ENCODE data around the gene LPA. TPM values are rescaled to one million over a fixed set of nuclear protein-coding genes. Genes with fewer than 3 reads are reported as not detected.

LPA gene
- total and polyA plus RNA-seq, 9 donors, result 0.06 to 0.10 (median 0.08) TPM; not detected in 5

DNA sequence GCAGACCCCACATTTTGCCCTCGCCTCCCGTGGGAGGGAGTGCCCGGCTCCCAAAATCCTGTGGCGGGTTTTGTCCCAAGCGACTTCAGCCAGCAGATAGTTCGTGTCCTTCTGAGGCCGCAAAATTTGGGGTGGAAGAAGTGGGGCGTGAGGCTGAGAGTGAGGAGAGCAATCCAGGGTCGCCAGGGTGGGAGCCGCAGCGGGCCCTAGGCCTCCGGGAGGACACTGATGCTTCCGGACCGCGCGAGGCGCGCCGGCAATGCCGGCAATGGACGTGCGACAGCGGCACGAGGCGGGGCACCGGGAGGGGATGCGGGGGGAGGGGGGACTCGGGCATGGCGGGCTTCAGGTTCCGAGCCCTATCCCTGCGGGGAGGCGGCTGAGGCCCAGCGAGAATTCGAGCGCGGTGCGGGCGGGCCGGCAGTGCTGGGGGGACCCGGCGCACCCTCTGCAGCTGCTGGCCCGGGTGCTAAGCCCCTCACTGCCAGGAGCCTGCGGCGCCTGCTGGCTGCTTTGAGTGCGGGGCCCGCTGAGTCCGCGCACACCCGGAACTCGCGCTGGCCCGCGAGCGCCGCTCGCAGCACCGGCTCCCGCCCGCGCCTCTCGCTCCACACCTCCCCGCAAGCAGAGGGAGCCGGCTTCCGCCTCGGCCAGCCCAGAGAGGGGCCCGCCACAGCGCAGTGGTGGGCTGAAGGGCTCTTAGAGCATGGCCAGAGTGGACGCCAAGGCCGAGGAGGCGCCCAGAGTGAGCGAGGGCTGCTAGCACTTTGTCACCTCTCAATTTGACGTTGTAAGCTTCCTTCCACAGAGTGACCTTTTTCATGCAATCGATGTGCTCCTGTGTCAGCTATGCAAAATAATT lies 143.8 kb downstream of the LPA start:
- H3K27me3 ChIP-seq (ENCODE audit: control insufficient read depth, insufficient read depth, low read length), result no peaks in the 10 kb centered on the region
- H3K9me3 ChIP-seq (replicated peaks; ENCODE audit: control insufficient read depth, low read depth, low read length), result no peaks in the 10 kb centered on the region
- no peaks in the 10 kb centered on the region for H3K36me3 ChIP-seq (ENCODE audit: control insufficient read depth, insufficient read depth, low read length)
- H3K4me3 ChIP-seq (ENCODE audit: low read length), result peak overlapping the region; percentile 63
- under 1% methylated on average over 73 of the region's 73 CpGs for whole genome bisulfite sequencing (ENCODE audit: insufficient coverage)
- peak overlapping the region; percentile 47 for H3K27ac ChIP-seq (ENCODE audit: low read length)
- peak; percentile 76 for DNase-seq
- no peaks in the 10 kb centered on the region for H3K4me1 ChIP-seq (ENCODE audit: control insufficient read depth, insufficient read depth, low read length)

GRCh38 chr6:160519603-160520042 lies 144.5 kb downstream of the LPA start:
- WGBS (ENCODE audit: insufficient coverage), result 12% methylated on average over 5 of the region's 8 CpGs
- no peak overlapping the region for H3K27ac ChIP-seq (ENCODE audit: low read length)

GRCh38 chr6:160519133-160519532 lies 144.9 kb downstream of the LPA start:
- no peak for DNase-seq
- no CpG with 5 or more reads among the region's 4 CpGs for WGBS (ENCODE audit: insufficient coverage)
- H3K27ac ChIP-seq (ENCODE audit: low read length), result no peak overlapping the region
- H3K36me3 ChIP-seq (ENCODE audit: control insufficient read depth, insufficient read depth, low read length), result no peaks in the 10 kb centered on the region
- H3K4me1 ChIP-seq (ENCODE audit: control insufficient read depth, insufficient read depth, low read length), result no peaks in the 10 kb centered on the region
- H3K4me3 ChIP-seq (ENCODE audit: low read length), result no peak overlapping the region
- no peaks in the 10 kb centered on the region for H3K9me3 ChIP-seq (replicated peaks; ENCODE audit: control insufficient read depth, low read depth, low read length)
- no peaks in the 10 kb centered on the region for H3K27me3 ChIP-seq (ENCODE audit: control insufficient read depth, insufficient read depth, low read length)

More at GRCh38 chr6:160519603-160520042, 144.5 kb downstream of the LPA start:
- no peaks in the 10 kb centered on the region for H3K27me3 ChIP-seq (ENCODE audit: control insufficient read depth, insufficient read depth, low read length)
- H3K9me3 ChIP-seq (replicated peaks; ENCODE audit: control insufficient read depth, low read depth, low read length), result no peaks in the 10 kb centered on the region
- no peaks in the 10 kb centered on the region for H3K36me3 ChIP-seq (ENCODE audit: control insufficient read depth, insufficient read depth, low read length)
- no peaks in the 10 kb centered on the region for H3K4me1 ChIP-seq (ENCODE audit: control insufficient read depth, insufficient read depth, low read length)
- peak overlapping the region; percentile 63 for H3K4me3 ChIP-seq (ENCODE audit: low read length)
- no peak for DNase-seq

DNA sequence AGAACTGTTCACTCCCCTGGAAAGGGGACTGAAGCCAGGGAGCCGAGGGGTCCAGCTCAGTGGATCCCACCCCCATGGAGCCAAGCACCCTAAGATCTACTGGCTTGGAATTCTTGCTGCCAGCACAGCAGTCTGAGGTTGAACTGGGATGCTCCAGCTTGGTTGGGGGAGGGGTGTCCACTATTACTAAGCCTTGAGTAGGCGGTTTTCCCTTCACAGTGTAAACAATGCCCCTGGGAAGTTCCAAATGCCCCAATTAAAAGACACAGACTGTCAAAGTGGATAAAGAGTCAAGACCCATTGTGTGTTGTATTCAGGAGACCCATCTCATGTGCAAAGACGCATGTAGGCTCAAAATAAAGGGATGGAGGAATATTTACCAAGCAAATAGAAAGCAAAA lies 150.2 kb downstream of the LPA start:
- Histone ChIP-seq H3K36me3 (ENCODE audit: control insufficient read depth, insufficient read depth, low read length) (no peaks in the 10 kb centered on the region), H3K4me1 (ENCODE audit: control insufficient read depth, insufficient read depth, low read length) (no peaks in the 10 kb centered on the region), H3K4me3 (ENCODE audit: low read length) (no peak overlapping the region), H3K9me3 (replicated peaks; ENCODE audit: control insufficient read depth, low read depth, low read length) (no peaks in the 10 kb centered on the region), H3K27me3 (ENCODE audit: control insufficient read depth, insufficient read depth, low read length) (no peaks in the 10 kb centered on the region), H3K27ac (ENCODE audit: low read length) (no peak overlapping the region)
- DNase-seq, result no peak
- WGBS (ENCODE audit: insufficient coverage), result 40% methylated on average over 1 of the region's 3 CpGs

- no peak overlapping the region for H3K27ac ChIP-seq (ENCODE audit: low read length)
- no peaks in the 10 kb centered on the region for H3K27me3 ChIP-seq (ENCODE audit: control insufficient read depth, insufficient read depth, low read length)
- H3K4me3 ChIP-seq (ENCODE audit: low read length), result no peak overlapping the region
- H3K36me3 ChIP-seq (ENCODE audit: control insufficient read depth, insufficient read depth, low read length), result no peaks in the 10 kb centered on the region
- DNase-seq, result no peak
- no peaks in the 10 kb centered on the region for H3K4me1 ChIP-seq (ENCODE audit: control insufficient read depth, insufficient read depth, low read length)
- H3K9me3 ChIP-seq (replicated peaks; ENCODE audit: control insufficient read depth, low read depth, low read length), result no peaks in the 10 kb centered on the region
- WGBS (ENCODE audit: insufficient coverage), result no CpG with 5 or more reads among the region's 4 CpGs
Observed at GRCh38 chr6:160510976-160511617, 153.0 kb downstream of the LPA start.

- Histone ChIP-seq H3K9me3 (replicated peaks; ENCODE audit: control insufficient read depth, low read depth, low read length) (no peaks in the 10 kb centered on the region), H3K27ac (ENCODE audit: low read length) (no peak overlapping the region), H3K4me3 (ENCODE audit: low read length) (no peak overlapping the region), H3K36me3 (ENCODE audit: control insufficient read depth, insufficient read depth, low read length) (no peaks in the 10 kb centered on the region), H3K4me1 (ENCODE audit: control insufficient read depth, insufficient read depth, low read length) (no peaks in the 10 kb centered on the region), H3K27me3 (ENCODE audit: control insufficient read depth, insufficient read depth, low read length) (no peaks in the 10 kb centered on the region)
- no CpG with 5 or more reads among the region's 2 CpGs for WGBS (ENCODE audit: insufficient coverage)
- DNase-seq, result no peak
Observed at GRCh38 chr6:160510199-160510598, 153.9 kb downstream of the LPA start.

- H3K4me3 ChIP-seq (ENCODE audit: low read length), result no peak overlapping the region
- no CpG with 5 or more reads among the region's 2 CpGs for WGBS (ENCODE audit: insufficient coverage)
- no peak overlapping the region for H3K27ac ChIP-seq (ENCODE audit: low read length)
- no peaks in the 10 kb centered on the region for H3K4me1 ChIP-seq (ENCODE audit: control insufficient read depth, insufficient read depth, low read length)
- H3K36me3 ChIP-seq (ENCODE audit: control insufficient read depth, insufficient read depth, low read length), result no peaks in the 10 kb centered on the region
- H3K9me3 ChIP-seq (replicated peaks; ENCODE audit: control insufficient read depth, low read depth, low read length), result no peaks in the 10 kb centered on the region
- no peaks in the 10 kb centered on the region for H3K27me3 ChIP-seq (ENCODE audit: control insufficient read depth, insufficient read depth, low read length)
- DNase-seq, result no peak
Observed at GRCh38 chr6:160509610-160510009, 154.5 kb downstream of the LPA start.

DNA sequence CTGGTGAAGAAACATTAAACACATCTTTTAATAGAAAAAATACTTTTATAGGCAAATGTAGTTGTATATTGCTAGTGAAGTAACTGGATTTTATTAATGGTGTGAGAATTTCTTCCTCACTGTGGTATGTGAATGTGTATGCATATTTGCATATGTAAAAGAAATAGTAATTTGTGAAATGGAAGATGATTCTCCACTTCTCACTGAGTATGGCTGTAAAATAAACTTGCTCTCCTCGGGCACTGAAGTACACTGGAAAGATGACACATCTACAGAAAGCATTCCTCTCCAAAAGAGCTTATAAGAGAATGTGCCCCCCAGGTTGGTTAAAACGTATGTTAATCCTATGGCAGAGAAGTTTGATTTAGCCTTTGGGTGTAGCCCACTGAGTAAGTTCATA lies 155.5 kb downstream of the LPA start:
- WGBS (ENCODE audit: insufficient coverage), result no CpG with 5 or more reads among the region's 2 CpGs
- Histone ChIP-seq H3K9me3 (replicated peaks; ENCODE audit: control insufficient read depth, low read depth, low read length) (peaks cover 6% of the 10 kb centered on the region), H3K27me3 (ENCODE audit: control insufficient read depth, insufficient read depth, low read length) (no peaks in the 10 kb centered on the region), H3K4me3 (ENCODE audit: low read length) (no peak overlapping the region), H3K4me1 (ENCODE audit: control insufficient read depth, insufficient read depth, low read length) (no peaks in the 10 kb centered on the region), H3K36me3 (ENCODE audit: control insufficient read depth, insufficient read depth, low read length) (no peaks in the 10 kb centered on the region), H3K27ac (ENCODE audit: low read length) (no peak overlapping the region)
- DNase-seq, result no peak

DNA sequence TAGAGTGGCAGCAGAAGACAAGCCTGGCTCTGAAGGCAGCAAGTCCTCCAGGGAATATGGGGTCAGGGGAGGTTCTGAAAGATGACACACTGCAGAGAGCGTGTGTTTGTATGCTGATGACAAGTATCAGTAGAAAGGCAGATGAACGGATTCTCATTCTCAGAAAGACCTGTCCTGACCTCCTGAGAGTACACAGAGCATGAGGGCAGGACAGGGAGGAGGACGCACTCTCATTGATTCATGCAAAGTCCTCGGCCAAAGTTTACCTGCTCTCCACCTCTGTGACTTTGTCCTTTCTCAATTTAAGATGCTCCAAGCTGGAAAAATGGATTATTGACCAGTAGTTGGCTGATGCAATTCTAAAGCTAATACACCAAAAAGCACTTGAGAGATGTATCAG lies 156.7 kb downstream of the LPA start:
- Histone ChIP-seq H3K27me3 (ENCODE audit: control insufficient read depth, insufficient read depth, low read length) (no peaks in the 10 kb centered on the region), H3K4me1 (ENCODE audit: control insufficient read depth, insufficient read depth, low read length) (no peaks in the 10 kb centered on the region), H3K27ac (ENCODE audit: low read length) (no peak overlapping the region), H3K9me3 (replicated peaks; ENCODE audit: control insufficient read depth, low read depth, low read length) (peaks cover 14% of the 10 kb centered on the region), H3K4me3 (ENCODE audit: low read length) (no peak overlapping the region), H3K36me3 (ENCODE audit: control insufficient read depth, insufficient read depth, low read length) (no peaks in the 10 kb centered on the region)
- WGBS (ENCODE audit: insufficient coverage), result 60% methylated on average over 2 of the region's 4 CpGs
- DNase-seq, result no peak

GRCh38 chr6:160505970-160506369 lies 158.1 kb downstream of the LPA start:
- Histone ChIP-seq H3K9me3 (replicated peaks; ENCODE audit: control insufficient read depth, low read depth, low read length) (peaks cover 14% of the 10 kb centered on the region), H3K36me3 (ENCODE audit: control insufficient read depth, insufficient read depth, low read length) (no peaks in the 10 kb centered on the region), H3K27me3 (ENCODE audit: control insufficient read depth, insufficient read depth, low read length) (no peaks in the 10 kb centered on the region), H3K4me1 (ENCODE audit: control insufficient read depth, insufficient read depth, low read length) (no peaks in the 10 kb centered on the region), H3K4me3 (ENCODE audit: low read length) (no peak overlapping the region), H3K27ac (ENCODE audit: low read length) (no peak overlapping the region)
- DNase-seq, result no peak
- WGBS (ENCODE audit: insufficient coverage), result no CpG with 5 or more reads among the region's 1 CpG

Data from muscle of leg (tissue), 11 donors.